ENCODE results near the gene ITIH2.
"Not testable (repeated sequence)": the region's sequence is repeated elsewhere in the genome, so short reads cannot be mapped to it uniquely, and the experiment has no call there.

The ITIH2 gene

GRCh38 chr10:7776777-7777176, 73.7 kb downstream of the ITIH2 start:
- peaks cover 17% of the 10 kb centered on the region for H3K36me3 ChIP-seq (ENCODE audit: control insufficient read depth, insufficient read depth, low read length)
- no CpG with 5 or more reads among the region's 2 CpGs for WGBS (ENCODE audit: insufficient coverage, insufficient read length)
- H3K4me3 ChIP-seq (ENCODE audit: low read length) = no peak overlapping the region
- no peaks in the 10 kb centered on the region for H3K9me3 ChIP-seq (ENCODE audit: control insufficient read depth, insufficient read depth, low read length)
- no peak for DNase-seq (ENCODE audit: low read depth, low spot score)
- no peaks in the 10 kb centered on the region for H3K27me3 ChIP-seq (ENCODE audit: control insufficient read depth, insufficient read depth, low read length)
- no peaks in the 10 kb centered on the region for H3K4me1 ChIP-seq (ENCODE audit: control insufficient read depth, insufficient read depth, low read length)
- no peak overlapping the region for H3K27ac ChIP-seq (ENCODE audit: low read length)

GRCh38 chr10:7782194-7782593, 79.1 kb downstream of the ITIH2 start:
- not testable (repeated sequence) for H3K27ac ChIP-seq (ENCODE audit: low read length); H3K27me3 ChIP-seq (ENCODE audit: control insufficient read depth, insufficient read depth, low read length); H3K4me3 ChIP-seq (ENCODE audit: low read length); DNase-seq (ENCODE audit: low read depth, low spot score); H3K9me3 ChIP-seq (ENCODE audit: control insufficient read depth, insufficient read depth, low read length); H3K4me1 ChIP-seq (ENCODE audit: control insufficient read depth, insufficient read depth, low read length)
- H3K36me3 ChIP-seq (ENCODE audit: control insufficient read depth, insufficient read depth, low read length) = peaks cover 11% of the 10 kb centered on the region; the same call in 1 of the 2 replicates
- WGBS (ENCODE audit: insufficient coverage, insufficient read length) = no CpG with 5 or more reads among the region's 6 CpGs

- no peak overlapping the region for H3K4me3 ChIP-seq (ENCODE audit: low read length)
- H3K36me3 ChIP-seq (ENCODE audit: control insufficient read depth, insufficient read depth, low read length) = no peaks in the 10 kb centered on the region
- H3K27ac ChIP-seq (ENCODE audit: low read length) = no peak overlapping the region
- H3K9me3 ChIP-seq (ENCODE audit: control insufficient read depth, insufficient read depth, low read length) = no peaks in the 10 kb centered on the region
- WGBS (ENCODE audit: insufficient coverage, insufficient read length) = no CpG with 5 or more reads among the region's 3 CpGs
- DNase-seq (ENCODE audit: low read depth, low spot score) = no peak
- no peaks in the 10 kb centered on the region for H3K4me1 ChIP-seq (ENCODE audit: control insufficient read depth, insufficient read depth, low read length)
- no peaks in the 10 kb centered on the region for H3K27me3 ChIP-seq (ENCODE audit: control insufficient read depth, insufficient read depth, low read length)
These were observed 83.3 kb downstream of the ITIH2 start for GRCh38 chr10:7786430-7786829.

DNA sequence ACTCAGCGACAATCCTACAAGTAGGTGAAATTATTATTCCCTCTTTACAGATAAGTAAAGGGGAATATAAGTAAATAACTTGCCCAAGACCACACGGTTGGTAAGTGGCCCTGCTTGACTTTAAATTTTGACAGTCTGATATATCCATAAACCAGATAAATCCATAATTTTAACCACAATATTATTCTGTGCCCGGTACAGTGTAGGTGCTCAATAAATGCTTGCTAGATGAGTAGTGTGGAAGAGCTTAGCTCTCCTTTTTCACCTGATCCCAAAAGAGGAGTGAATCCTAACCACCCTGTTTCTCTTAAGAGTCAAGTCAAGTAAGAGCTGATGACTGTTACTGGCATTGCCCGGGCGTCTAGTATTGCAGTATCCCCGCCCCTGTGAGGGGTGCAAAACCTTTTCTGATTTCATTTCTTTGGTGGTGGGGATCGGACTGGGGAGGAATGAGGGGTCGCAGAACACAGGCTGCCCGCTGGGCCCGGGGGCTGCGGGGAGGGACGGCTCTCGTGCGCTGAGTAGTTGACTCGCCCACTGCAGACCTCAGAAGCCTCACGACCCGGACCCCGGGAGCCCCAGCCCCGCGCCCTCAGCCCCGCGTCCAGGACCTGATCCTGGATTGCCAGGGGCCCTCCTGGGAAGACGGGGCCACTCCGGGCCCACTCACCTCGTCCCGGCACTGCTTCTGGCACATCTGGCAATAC, 84.2 kb downstream of the ITIH2 start:
- no peaks in the 10 kb centered on the region for H3K4me1 ChIP-seq (ENCODE audit: control insufficient read depth, insufficient read depth, low read length)
- WGBS (ENCODE audit: insufficient coverage, insufficient read length) = no CpG with 5 or more reads among the region's 26 CpGs

DNA sequence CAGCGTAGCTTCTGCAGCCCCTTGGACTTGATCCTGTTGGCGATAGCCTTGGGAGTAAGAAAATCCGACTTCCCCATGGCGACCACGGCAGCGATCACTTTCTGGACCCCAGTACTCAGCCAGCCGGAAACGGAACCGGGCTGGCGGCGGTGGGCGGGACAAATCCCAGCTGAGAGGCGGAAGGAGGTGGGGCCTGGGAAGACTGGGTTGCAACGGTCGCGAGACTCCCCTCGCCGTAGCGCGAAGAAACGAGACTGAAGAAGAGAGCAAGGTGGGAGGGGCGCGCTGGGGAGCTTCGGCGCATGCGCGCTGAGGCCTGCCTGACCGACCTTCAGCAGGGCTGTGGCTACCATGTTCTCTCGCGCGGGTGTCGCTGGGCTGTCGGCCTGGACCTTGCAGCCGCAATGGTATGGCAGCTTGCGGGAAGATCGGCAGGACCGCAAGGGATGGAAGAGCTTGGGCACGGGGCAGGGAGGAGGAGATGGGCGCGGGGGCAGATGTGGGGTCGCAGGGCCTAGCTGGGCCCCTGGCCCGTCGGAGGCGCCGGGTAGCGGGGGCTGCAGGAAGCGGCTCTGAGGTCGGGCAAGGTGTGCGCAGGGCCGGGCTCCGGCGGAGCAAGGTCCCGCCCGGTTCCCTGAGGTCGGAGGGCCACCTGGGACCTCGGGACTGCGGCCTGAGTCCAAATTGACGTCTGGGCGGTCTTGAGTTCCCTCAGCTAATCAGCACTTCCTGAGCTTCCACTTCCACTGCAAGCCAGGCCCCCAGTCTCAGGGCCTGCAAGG, 84.9 kb downstream of the ITIH2 start, which contains the start of the genes ATP5F1C and KIN:
Gene ATP5F1C (plus strand): TSS at position 321 of the 782 bp plus-strand sequence. CDS start 31 bp downstream, at position 352.
Gene KIN (minus strand): TSS at position 137 of the 782 bp plus-strand sequence. CDS start 60 bp downstream, at position 77.
- no peaks in the 10 kb centered on the region for H3K9me3 ChIP-seq (ENCODE audit: control insufficient read depth, insufficient read depth, low read length)
- no peaks in the 10 kb centered on the region for H3K4me1 ChIP-seq (ENCODE audit: control insufficient read depth, insufficient read depth, low read length)
- H3K36me3 ChIP-seq (ENCODE audit: control insufficient read depth, insufficient read depth, low read length) = no peaks in the 10 kb centered on the region
- peak; percentile 97 for DNase-seq (ENCODE audit: low read depth, low spot score)
- H3K4me3 ChIP-seq (ENCODE audit: low read length) = peak within 1 kb of the TSS; percentile 84
- no CpG with 5 or more reads among the region's 59 CpGs for WGBS (ENCODE audit: insufficient coverage, insufficient read length)
- no peak within 1 kb of the TSS for H3K27ac ChIP-seq (ENCODE audit: low read length)
- H3K27me3 ChIP-seq (ENCODE audit: control insufficient read depth, insufficient read depth, low read length) = no peaks in the 10 kb centered on the region

More for the DNA sequence above, 84.2 kb downstream of the ITIH2 start:
- Histone ChIP-seq H3K9me3 (ENCODE audit: control insufficient read depth, insufficient read depth, low read length) (no peaks in the 10 kb centered on the region), H3K36me3 (ENCODE audit: control insufficient read depth, insufficient read depth, low read length) (no peaks in the 10 kb centered on the region), H3K27me3 (ENCODE audit: control insufficient read depth, insufficient read depth, low read length) (no peaks in the 10 kb centered on the region), H3K27ac (ENCODE audit: low read length) (no peak overlapping the region), H3K4me3 (ENCODE audit: low read length) (peak overlapping the region; percentile 84)
- no peak for DNase-seq (ENCODE audit: low read depth, low spot score)

- no peaks in the 10 kb centered on the region for H3K9me3 ChIP-seq (ENCODE audit: control insufficient read depth, insufficient read depth, low read length)
- H3K4me3 ChIP-seq (ENCODE audit: low read length) = peak overlapping the region; percentile 84
- no CpG with 5 or more reads among the region's 25 CpGs for WGBS (ENCODE audit: insufficient coverage, insufficient read length)
- no peaks in the 10 kb centered on the region for H3K36me3 ChIP-seq (ENCODE audit: control insufficient read depth, insufficient read depth, low read length)
- H3K4me1 ChIP-seq (ENCODE audit: control insufficient read depth, insufficient read depth, low read length) = no peaks in the 10 kb centered on the region
- H3K27ac ChIP-seq (ENCODE audit: low read length) = no peak overlapping the region
- H3K27me3 ChIP-seq (ENCODE audit: control insufficient read depth, insufficient read depth, low read length) = no peaks in the 10 kb centered on the region
- DNase-seq (ENCODE audit: low read depth, low spot score) = no peak
These were observed 85.6 kb downstream of the ITIH2 start for GRCh38 chr10:7788639-7789286.

- Histone ChIP-seq H3K27me3 (ENCODE audit: control insufficient read depth, insufficient read depth, low read length) (no peaks in the 10 kb centered on the region), H3K36me3 (ENCODE audit: control insufficient read depth, insufficient read depth, low read length) (no peaks in the 10 kb centered on the region), H3K27ac (ENCODE audit: low read length) (no peak overlapping the region), H3K4me1 (ENCODE audit: control insufficient read depth, insufficient read depth, low read length) (no peaks in the 10 kb centered on the region), H3K4me3 (ENCODE audit: low read length) (no peak overlapping the region; the same call in 1 of the 2 replicates), H3K9me3 (ENCODE audit: control insufficient read depth, insufficient read depth, low read length) (no peaks in the 10 kb centered on the region)
- no CpG with 5 or more reads among the region's 3 CpGs for WGBS (ENCODE audit: insufficient coverage, insufficient read length)
- no peak for DNase-seq (ENCODE audit: low read depth, low spot score)
These were observed 86.3 kb downstream of the ITIH2 start for GRCh38 chr10:7789390-7789789.

DNA sequence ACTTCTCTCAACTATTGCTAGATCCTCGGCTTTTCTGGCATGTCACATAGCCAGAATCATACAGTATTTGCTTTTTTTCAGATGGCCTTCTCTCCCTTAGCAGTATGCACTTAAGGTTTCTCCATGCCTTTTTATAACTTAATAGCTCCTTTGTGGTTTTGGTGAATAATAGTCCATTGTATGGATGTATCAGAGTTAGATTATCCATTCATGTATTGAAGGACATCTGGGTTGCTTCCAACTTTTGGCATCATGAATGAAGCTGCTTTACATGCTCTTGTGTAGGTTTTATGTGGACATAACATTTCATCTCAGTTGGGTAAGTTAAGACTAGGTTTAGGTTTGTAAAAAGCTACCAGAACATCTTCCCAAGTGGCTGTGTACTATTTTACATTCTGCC, 89.4 kb downstream of the ITIH2 start:
- Histone ChIP-seq H3K36me3 (ENCODE audit: control insufficient read depth, insufficient read depth, low read length) (peaks cover 5% of the 10 kb centered on the region; the same call in 1 of the 2 replicates), H3K4me3 (ENCODE audit: low read length) (no peak overlapping the region), H3K9me3 (ENCODE audit: control insufficient read depth, insufficient read depth, low read length) (no peaks in the 10 kb centered on the region), H3K27me3 (ENCODE audit: control insufficient read depth, insufficient read depth, low read length) (no peaks in the 10 kb centered on the region), H3K4me1 (ENCODE audit: control insufficient read depth, insufficient read depth, low read length) (no peaks in the 10 kb centered on the region), H3K27ac (ENCODE audit: low read length) (no peak overlapping the region)
- WGBS (ENCODE audit: insufficient coverage, insufficient read length) = no CpG with 5 or more reads among the region's 1 CpG
- no peak for DNase-seq (ENCODE audit: low read depth, low spot score)

DNA sequence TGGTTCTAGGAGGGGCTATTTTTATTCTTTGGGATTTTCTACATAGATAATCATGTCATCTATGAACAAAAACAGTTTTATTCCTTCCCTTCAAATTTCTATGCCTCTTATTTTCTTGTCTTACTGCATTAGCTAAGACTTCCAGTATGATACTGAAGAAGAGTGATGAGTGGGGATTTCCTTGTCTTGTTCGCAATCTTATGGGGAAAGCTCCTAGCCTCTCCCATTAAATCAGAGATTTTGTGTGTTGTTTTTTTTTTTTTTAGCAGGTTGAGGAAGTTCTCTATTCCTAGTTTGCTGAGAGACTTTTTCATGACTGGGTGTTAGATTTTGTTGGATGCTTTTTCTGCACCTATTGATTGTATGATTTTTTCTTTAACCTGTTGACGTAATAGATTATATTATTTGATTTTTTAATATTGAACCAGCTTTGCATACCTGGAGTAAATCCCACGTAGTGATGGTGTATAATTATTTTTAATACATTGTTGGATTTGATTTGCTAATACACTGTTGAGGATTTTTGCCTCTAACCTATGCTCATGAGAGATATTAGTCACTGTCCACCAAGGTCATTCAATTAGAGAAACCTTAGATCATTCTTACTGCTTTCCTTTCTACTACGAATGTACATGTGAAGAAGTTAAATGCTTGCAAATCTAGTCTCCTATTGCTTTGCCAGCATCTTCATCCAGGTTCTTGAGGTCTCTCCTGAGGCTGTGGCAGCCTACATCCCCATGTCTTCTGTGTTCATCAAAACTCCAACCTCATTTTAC, 91.3 kb downstream of the ITIH2 start:
- no peak overlapping the region for H3K27ac ChIP-seq (ENCODE audit: low read length)
- H3K4me3 ChIP-seq (ENCODE audit: low read length) = no peak overlapping the region
- H3K9me3 ChIP-seq (ENCODE audit: control insufficient read depth, insufficient read depth, low read length) = no peaks in the 10 kb centered on the region
- H3K4me1 ChIP-seq (ENCODE audit: control insufficient read depth, insufficient read depth, low read length) = no peaks in the 10 kb centered on the region
- WGBS (ENCODE audit: insufficient coverage, insufficient read length) = no CpG with 5 or more reads among the region's 4 CpGs
- H3K36me3 ChIP-seq (ENCODE audit: control insufficient read depth, insufficient read depth, low read length) = peaks cover 8% of the 10 kb centered on the region; the same call in 1 of the 2 replicates
- H3K27me3 ChIP-seq (ENCODE audit: control insufficient read depth, insufficient read depth, low read length) = no peaks in the 10 kb centered on the region
- DNase-seq (ENCODE audit: low read depth, low spot score) = no peak

GRCh38 chr10:7795605-7796004, 92.5 kb downstream of the ITIH2 start:
- no peaks in the 10 kb centered on the region for H3K9me3 ChIP-seq (ENCODE audit: control insufficient read depth, insufficient read depth, low read length)
- peaks cover 10% of the 10 kb centered on the region; the same call in 1 of the 2 replicates for H3K36me3 ChIP-seq (ENCODE audit: control insufficient read depth, insufficient read depth, low read length)
- no peak overlapping the region for H3K4me3 ChIP-seq (ENCODE audit: low read length)
- H3K27ac ChIP-seq (ENCODE audit: low read length) = no peak overlapping the region
- H3K4me1 ChIP-seq (ENCODE audit: control insufficient read depth, insufficient read depth, low read length) = no peaks in the 10 kb centered on the region
- DNase-seq (ENCODE audit: low read depth, low spot score) = no peak
- no CpG with 5 or more reads among the region's 4 CpGs for whole genome bisulfite sequencing (ENCODE audit: insufficient coverage, insufficient read length)
- H3K27me3 ChIP-seq (ENCODE audit: control insufficient read depth, insufficient read depth, low read length) = no peaks in the 10 kb centered on the region

Data from iPS DF 6.9 (cell line).